ENCODE measurements around the gene GP5.

- no peak for TF ChIP-seq CTCF (conservative IDR thresholded peaks at IDR 0.05)
- TF ChIP-seq EZH2 (IDR thresholded peaks at IDR 0.05; ENCODE audit: low read depth): no peak
Observed at GRCh38 chr3:194380326-194380725, 18.7 kb downstream of the GP5 start.
